Fibroblast of the aortic adventitia (primary cell): ENCODE results near the gene ACSF3. TPM values are rescaled to one million over a fixed set of nuclear protein-coding genes. Genes with fewer than 3 reads are reported as not detected.
"Not testable (repeated sequence)": the region's sequence is repeated elsewhere in the genome, so short reads cannot be mapped to it uniquely, and the experiment has no call there.

Experiments
- DNase-seq: peaks from one replicate; pipeline ENCODE4 v3.0.0-alpha.2; 2010; ENCODE audit warnings: low read depth
- H3K4me3 ChIP-seq: 2 replicates; pipeline ENCODE4 v1.5.1; 2011; ENCODE audit warnings: low read depth, mild to moderate bottlenecking, control low read depth, low read length, moderate library complexity
- total RNA-seq: library from RNA; depleted of rRNA; stranded (reverse); fragments of >200 nt; gene quantifications from 2 replicates; pipeline ENCODE4 v1.2.3, GENCODE V29; 2012; ENCODE audit warnings: low replicate concordance
- TF ChIP-seq, protein P1 (sequence below): IDR thresholded peaks from 2 replicates; pipeline ENCODE4 v1.5.1; 2011; ENCODE audit warnings: mild to moderate bottlenecking, low read length, control low read depth, inconsistent platforms; ENCODE audit not compliant: insufficient read depth

Gene ACSF3
- total RNA-seq, 1 donor: 17.6 TPM

DNA sequence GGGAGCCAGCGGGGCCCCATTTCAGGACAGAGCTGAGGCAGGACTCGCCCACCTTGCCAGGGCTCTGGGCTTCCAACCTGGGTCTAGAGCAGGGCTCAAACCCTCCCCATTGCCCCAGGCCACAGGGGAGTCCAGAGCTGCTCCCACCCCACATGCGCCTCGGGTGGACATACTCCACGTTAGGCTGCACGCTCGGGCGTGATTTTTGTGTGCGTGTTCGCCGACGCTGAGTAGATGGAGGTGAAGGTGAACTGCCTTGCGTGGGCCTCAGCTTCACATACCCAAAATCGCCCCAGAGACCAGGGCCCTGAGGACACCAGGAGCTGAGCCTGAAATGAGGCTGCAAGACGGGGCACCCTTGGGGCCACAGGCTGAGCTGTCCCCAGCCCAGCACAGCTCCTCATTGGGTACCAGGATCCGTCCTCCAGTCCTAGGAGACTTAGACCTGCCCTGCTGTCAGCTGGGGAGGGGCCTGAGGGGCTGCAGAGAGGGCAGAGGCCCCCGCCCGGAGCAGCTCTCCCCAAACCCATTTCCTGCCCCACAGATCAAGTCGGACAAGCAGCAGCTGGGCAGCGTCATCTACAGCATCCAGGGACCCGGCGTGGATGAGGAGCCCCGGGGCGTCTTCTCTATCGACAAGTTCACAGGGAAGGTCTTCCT is 86.1 kb downstream of the ACSF3 start:
- DNase-seq: no peak
- TF ChIP-seq, protein P1, sequence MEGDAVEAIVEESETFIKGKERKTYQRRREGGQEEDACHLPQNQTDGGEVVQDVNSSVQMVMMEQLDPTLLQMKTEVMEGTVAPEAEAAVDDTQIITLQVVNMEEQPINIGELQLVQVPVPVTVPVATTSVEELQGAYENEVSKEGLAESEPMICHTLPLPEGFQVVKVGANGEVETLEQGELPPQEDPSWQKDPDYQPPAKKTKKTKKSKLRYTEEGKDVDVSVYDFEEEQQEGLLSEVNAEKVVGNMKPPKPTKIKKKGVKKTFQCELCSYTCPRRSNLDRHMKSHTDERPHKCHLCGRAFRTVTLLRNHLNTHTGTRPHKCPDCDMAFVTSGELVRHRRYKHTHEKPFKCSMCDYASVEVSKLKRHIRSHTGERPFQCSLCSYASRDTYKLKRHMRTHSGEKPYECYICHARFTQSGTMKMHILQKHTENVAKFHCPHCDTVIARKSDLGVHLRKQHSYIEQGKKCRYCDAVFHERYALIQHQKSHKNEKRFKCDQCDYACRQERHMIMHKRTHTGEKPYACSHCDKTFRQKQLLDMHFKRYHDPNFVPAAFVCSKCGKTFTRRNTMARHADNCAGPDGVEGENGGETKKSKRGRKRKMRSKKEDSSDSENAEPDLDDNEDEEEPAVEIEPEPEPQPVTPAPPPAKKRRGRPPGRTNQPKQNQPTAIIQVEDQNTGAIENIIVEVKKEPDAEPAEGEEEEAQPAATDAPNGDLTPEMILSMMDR: no peak
- no peak overlapping the region for H3K4me3 ChIP-seq

DNA sequence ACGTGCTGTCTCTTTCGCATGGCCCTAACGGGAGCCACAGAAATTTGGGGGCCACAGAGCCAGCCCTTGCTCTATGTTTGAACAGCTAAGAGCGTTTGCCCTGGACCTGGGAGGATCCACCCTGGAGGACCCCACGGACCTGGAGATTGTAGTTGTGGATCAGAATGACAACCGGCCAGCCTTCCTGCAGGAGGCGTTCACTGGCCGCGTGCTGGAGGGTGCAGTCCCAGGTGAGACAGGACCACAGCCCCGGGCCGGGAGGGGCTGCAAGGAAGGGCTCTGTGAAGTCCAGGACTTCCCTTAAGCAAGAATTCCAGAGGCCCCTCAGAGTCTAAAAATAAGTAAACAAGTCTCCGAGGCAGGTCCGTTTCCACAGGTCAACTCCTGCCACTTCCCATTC is 89.8 kb downstream of the ACSF3 start:
- DNase-seq: no peak
- no peak overlapping the region for H3K4me3 ChIP-seq
- TF ChIP-seq, protein P1: no peak

DNA sequence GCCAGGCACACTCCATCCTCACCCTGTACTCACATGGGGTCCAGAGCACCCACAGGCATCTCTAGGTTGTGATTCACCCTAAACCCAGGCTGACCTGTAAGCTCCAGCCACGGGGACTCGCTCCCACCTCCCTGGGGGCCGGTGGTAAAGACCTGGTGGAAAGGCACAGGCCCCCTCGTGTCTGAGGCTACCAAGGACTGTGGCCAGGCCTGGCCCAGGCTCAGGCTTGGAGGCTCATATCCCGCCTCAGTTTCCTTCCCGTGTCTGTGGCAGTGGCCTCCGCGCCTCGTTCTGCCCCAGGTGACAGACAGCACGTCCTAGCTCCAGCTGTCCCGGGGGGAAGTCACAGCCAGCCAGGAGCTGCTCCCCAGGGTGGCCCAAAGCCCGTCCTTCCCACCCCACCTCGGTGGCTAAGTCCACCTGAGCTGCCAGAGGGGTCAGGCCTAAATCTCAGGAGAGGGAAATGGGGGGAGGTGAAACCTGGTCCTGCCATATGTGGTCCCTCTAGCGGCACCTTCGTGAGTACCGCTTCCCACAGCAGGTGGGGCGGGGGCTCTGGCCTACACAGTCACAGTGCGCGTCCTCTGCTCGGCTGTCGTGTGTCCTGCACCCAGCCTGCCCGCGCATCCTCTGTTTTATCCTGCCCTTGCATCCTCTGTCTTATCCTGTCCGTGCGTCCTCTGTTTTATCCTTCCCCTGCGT is 90.5 kb downstream of the ACSF3 start:
- no peak overlapping the region for H3K4me3 ChIP-seq
- TF ChIP-seq, protein P1: no peak
- DNase-seq: no peak

DNA sequence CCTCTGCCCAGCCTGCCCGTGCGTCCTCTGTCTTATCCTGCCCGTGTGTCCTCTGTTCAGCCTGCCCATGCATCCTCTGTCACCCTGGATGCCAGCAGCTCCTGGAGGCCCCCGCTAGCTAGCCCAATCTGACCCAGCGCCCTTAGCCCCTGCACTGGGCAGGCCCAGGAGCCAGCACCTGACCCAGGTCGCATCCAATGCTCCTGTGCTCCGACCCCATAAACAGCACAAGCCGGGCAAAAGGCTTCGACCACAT is 91.0 kb downstream of the ACSF3 start:
- TF ChIP-seq, protein P1: no peak
- no peak overlapping the region for H3K4me3 ChIP-seq
- DNase-seq: no peak

DNA sequence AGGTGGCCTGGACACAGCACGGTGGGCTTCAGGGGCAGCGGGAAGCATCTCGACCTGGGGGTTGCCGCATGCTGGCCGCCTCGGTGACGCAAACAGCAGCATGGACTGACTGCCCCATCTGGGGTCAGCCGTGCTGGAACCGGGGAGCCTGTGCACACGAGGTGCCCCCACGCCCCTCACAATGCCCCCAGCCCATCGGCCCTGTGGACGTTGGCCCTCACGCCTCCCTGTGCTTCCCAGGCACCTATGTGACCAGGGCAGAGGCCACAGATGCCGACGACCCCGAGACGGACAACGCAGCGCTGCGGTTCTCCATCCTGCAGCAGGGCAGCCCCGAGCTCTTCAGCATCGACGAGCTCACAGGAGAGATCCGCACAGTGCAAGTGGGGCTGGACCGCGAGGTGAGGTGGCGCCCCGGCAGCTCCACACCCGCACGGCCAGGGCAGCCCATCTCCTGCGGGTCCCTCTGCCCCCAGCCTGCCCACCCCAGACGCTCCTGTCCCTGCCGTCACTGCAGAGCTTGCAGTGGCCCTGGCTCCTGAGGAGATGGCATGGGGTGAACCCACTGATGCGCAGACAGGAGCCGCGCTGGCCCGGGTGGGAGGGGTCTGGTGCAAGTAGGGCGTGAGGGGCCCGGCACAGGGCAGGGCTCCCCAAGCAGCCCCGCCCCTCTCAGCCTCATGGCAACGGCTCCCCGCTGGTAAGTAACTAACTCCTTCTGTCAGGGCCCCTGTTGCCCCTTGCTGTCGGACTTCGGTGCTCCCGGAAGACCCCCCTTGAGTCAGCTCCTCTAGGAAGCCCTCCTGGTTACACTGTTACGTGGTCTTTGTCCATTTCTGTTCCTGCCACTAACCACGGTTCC is 91.5 kb downstream of the ACSF3 start:
- TF ChIP-seq, protein P1: no peak
- DNase-seq: no peak
- no peak overlapping the region for H3K4me3 ChIP-seq

DNA sequence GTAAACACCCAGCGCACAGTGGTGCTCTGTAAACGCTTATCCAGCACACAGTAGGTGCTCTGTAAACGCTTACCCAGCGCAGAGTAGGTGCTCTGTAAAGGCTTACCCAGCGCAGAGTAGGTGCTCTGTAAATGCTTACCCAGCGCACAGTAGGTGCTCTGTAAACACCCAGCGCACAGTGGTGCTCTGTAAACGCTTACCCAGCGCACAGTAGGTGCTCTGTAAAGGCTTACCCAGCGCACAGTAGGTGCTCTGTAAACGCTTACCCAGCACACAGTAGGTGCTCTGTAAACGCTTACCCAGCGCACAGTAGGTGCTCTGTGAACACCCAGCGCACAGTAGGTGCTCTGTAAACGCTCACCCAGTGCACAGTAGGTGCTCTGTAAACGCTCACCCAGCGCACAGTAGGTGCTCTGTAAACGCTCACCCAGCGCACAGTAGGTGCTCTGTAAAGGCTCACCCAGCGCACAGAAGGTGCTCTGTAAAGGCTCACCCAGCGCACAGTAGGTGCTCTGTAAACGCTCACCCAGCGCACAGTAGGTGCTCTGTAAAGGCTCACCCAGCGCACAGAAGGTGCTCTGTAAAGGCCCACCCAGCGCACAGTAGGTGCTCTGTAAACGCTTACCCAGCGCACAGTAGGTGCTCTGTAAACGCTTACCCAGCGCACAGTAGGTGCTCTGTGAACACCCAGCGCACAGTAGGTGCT is 92.4 kb downstream of the ACSF3 start:
- DNase-seq, H3K4me3 ChIP-seq: not testable (repeated sequence)

DNA sequence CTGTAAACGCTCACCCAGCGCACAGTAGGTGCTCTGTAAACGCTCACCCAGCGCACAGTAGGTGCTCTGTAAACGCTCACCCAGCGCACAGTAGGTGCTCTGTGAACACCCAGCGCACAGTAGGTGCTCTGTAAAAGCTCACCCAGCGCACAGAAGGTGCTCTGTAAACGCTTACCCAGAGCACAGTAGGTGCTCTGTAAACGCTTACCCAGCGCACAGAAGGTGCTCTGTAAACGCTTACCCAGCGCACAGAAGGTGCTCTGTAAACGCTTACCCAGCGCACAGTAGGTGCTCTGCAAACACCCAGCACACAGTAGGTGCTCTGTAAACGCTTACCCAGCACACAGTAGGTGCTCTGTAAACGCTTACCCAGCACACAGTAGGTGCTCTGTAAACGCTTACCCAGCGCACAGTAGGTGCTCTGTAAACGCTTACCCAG is 93.0 kb downstream of the ACSF3 start:
- not testable (repeated sequence) for H3K4me3 ChIP-seq
- peak; percentile 23 for DNase-seq
